Astrocyte (in vitro differentiated cells and primary cell): ENCODE results near the gene TRERF1. TPM values are rescaled to one million over a fixed set of nuclear protein-coding genes. Genes with fewer than 3 reads are reported as not detected.
A peak's percentile ranks its signal among the peaks of the same experiment; 100 is the strongest.

ENCODE experiments used
- DNase-seq: peaks from one replicate; pipeline ENCODE4 v3.0.0-alpha.2; 2010; ENCODE audit warnings: low read depth
- FAIRE-seq: peaks from 2 replicates; lab custom pipeline; 2011; peaks lifted over from hg19 to GRCh38; lab: Jason Lieb, UNC
- H2AFZ ChIP-seq: 2 replicates; pipeline ENCODE4 v1.6.0; 2012; ENCODE audit warnings: low read depth, low read length, inconsistent platforms
- H3K27ac ChIP-seq: 2 replicates; pipeline ENCODE4 v1.5.1; 2011; ENCODE audit warnings: low read depth, low read length, inconsistent platforms
- H3K27me3 ChIP-seq: 2 replicates; pipeline ENCODE4 v1.6.0; 2011; ENCODE audit warnings: low read length, inconsistent platforms; ENCODE audit not compliant: insufficient read depth
- H3K36me3 ChIP-seq: 2 replicates; pipeline ENCODE4 v1.5.1; 2011; ENCODE audit warnings: low read length, inconsistent platforms; ENCODE audit not compliant: insufficient read depth
- H3K4me1 ChIP-seq: 2 replicates; pipeline ENCODE4 v1.5.1; 2011; ENCODE audit warnings: low read length, inconsistent platforms; ENCODE audit not compliant: insufficient read depth
- H3K4me2 ChIP-seq: 2 replicates; pipeline ENCODE4 v1.6.0; 2012; ENCODE audit warnings: low read length, inconsistent platforms
- H3K4me3 ChIP-seq: 2 replicates; pipeline ENCODE4 v1.5.1; 2011; ENCODE audit warnings: low read depth, mild to moderate bottlenecking, low read length, inconsistent platforms; ENCODE audit not compliant: insufficient read depth
- H3K79me2 ChIP-seq: 2 replicates; pipeline ENCODE4 v1.6.0; 2012; ENCODE audit warnings: mild to moderate bottlenecking, low read length, inconsistent platforms; ENCODE audit not compliant: insufficient read depth
- H3K9ac ChIP-seq: 2 replicates; pipeline ENCODE4 v1.6.0; 2012; ENCODE audit warnings: mild to moderate bottlenecking, low read length, inconsistent platforms
- H3K9me3 ChIP-seq: 2 replicates; pipeline ENCODE4 v1.5.1; 2012; ENCODE audit warnings: low read depth, mild to moderate bottlenecking, low read length, inconsistent platforms; ENCODE audit not compliant: insufficient read depth
- H4K20me1 ChIP-seq: 2 replicates; pipeline ENCODE4 v1.6.0; 2012; ENCODE audit warnings: low read length, inconsistent platforms; ENCODE audit not compliant: insufficient read depth
- H3K27ac Mint-ChIP-seq: one replicate; pipeline ENCODE4 v1.8.0; 2021; ENCODE audit warnings: mild to moderate bottlenecking, mixed read lengths; ENCODE audit not compliant: unreplicated experiment
- H3K27me3 Mint-ChIP-seq: one replicate; pipeline ENCODE4 v1.8.0; 2021; ENCODE audit warnings: low read depth, mixed read lengths; ENCODE audit not compliant: unreplicated experiment
- H3K36me3 Mint-ChIP-seq: one replicate; pipeline ENCODE4 v1.8.0; 2021; ENCODE audit warnings: low read depth, mixed read lengths; ENCODE audit not compliant: unreplicated experiment
- H3K4me1 Mint-ChIP-seq: one replicate; pipeline ENCODE4 v1.8.0; 2021; ENCODE audit warnings: low read depth, mixed read lengths; ENCODE audit not compliant: unreplicated experiment
- H3K4me3 Mint-ChIP-seq: one replicate; pipeline ENCODE4 v1.8.0; 2021; ENCODE audit warnings: mild to moderate bottlenecking, moderate library complexity, mixed read lengths; ENCODE audit not compliant: unreplicated experiment
- H3K9me3 Mint-ChIP-seq: one replicate; pipeline ENCODE4 v1.8.0; 2021; ENCODE audit warnings: mild to moderate bottlenecking, mixed read lengths; ENCODE audit not compliant: unreplicated experiment
- EZH2 ChIP-seq: IDR thresholded peaks from 2 replicates; pipeline ENCODE4 v1.6.1; 2012; ENCODE audit warnings: mild to moderate bottlenecking, low read length, inconsistent platforms; ENCODE audit not compliant: insufficient read depth
- total RNA-seq: library from RNA; stranded (reverse); gene quantifications from 2 replicates; pipeline ENCODE4 v1.2.1, GENCODE V29; 2021
- TF ChIP-seq, protein P1 (sequence below): IDR thresholded peaks from 2 replicates; pipeline ENCODE4 v1.5.1; 2011; ENCODE audit warnings: low read depth, mild to moderate bottlenecking, inconsistent platforms, low read length, moderate library complexity; ENCODE audit not compliant: insufficient read depth

Gene TRERF1
- total RNA-seq, 1 donor from 2014 or later = 8.6 TPM

DNA sequence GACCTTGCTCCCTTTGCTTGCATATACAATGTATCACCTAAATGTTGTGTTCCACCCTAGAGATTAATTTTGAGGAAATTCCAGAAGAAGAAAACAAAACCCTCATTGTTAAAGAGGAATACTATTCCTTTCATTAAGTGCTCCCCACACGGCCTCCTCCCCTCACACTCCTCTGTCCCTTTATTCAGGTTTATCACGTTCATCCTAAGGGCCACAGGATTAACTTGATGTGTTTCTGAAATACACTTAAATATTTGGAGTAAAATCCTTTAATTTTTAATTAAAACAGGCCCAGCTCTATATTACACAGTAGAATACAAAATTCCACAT lies 144.6 kb downstream of the TRERF1 start:
- Mint-ChIP-seq H3K4me3 (no peak overlapping the region), H3K36me3 (peaks cover 12% of the 10 kb centered on the region), H3K27me3 (no peaks in the 10 kb centered on the region), H3K4me1 (peaks cover 7% of the 10 kb centered on the region), H3K9me3 (peaks cover 2% of the 10 kb centered on the region), H3K27ac (no peak overlapping the region)
- H3K79me2 ChIP-seq = peaks cover 4% of the 10 kb centered on the region
- H3K27ac ChIP-seq = no peak overlapping the region
- H3K36me3 ChIP-seq = no peaks in the 10 kb centered on the region
- no peaks in the 10 kb centered on the region for H3K4me1 ChIP-seq
- H3K9ac ChIP-seq = no peak overlapping the region
- no peak overlapping the region for H3K4me3 ChIP-seq
- no peaks in the 10 kb centered on the region for H3K9me3 ChIP-seq
- H3K27me3 ChIP-seq = no peaks in the 10 kb centered on the region
- no peak overlapping the region for H3K4me2 ChIP-seq
- DNase-seq (no peak), FAIRE-seq (no peak)
- peaks cover 5% of the 10 kb centered on the region for H4K20me1 ChIP-seq
- TF ChIP-seq, protein P1, sequence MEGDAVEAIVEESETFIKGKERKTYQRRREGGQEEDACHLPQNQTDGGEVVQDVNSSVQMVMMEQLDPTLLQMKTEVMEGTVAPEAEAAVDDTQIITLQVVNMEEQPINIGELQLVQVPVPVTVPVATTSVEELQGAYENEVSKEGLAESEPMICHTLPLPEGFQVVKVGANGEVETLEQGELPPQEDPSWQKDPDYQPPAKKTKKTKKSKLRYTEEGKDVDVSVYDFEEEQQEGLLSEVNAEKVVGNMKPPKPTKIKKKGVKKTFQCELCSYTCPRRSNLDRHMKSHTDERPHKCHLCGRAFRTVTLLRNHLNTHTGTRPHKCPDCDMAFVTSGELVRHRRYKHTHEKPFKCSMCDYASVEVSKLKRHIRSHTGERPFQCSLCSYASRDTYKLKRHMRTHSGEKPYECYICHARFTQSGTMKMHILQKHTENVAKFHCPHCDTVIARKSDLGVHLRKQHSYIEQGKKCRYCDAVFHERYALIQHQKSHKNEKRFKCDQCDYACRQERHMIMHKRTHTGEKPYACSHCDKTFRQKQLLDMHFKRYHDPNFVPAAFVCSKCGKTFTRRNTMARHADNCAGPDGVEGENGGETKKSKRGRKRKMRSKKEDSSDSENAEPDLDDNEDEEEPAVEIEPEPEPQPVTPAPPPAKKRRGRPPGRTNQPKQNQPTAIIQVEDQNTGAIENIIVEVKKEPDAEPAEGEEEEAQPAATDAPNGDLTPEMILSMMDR = no peak
- no peak for TF ChIP-seq EZH2
- H2AFZ ChIP-seq = no peak overlapping the region

DNA sequence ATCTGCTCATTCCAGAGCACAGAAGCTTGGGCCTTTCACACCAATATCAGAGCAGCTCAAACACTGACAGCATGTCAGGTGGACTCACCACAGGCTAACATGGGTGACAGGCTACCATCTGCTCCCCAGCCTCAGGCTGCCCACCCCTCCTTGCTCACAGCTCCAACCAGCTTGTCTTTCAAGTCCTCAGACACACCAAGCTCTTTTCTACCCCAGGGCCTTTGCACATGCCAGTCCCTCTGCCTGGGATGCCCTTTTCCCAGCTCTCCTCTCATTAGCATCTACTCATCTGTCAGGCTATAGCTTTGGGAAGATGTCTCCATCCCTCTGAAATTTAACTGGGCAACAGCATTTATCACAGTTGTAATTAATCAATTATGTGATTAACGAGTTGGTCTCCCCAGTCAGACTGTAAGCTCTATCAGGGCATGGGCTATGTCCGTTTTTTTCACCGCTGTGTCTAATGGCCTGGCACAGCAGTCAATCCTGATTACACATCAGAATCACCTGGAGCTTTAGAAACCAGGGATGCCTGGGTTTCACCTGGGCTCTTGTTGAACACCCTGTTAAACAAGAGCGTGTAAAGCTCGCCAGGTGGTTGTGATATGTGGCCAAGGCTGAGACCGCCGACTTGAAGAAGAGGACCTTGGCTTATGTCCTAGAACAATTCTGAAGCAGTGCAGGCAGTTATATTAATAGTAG lies 145.1 kb downstream of the TRERF1 start:
- H3K27ac ChIP-seq = no peak overlapping the region
- no peaks in the 10 kb centered on the region for H3K4me1 ChIP-seq
- H3K4me3 ChIP-seq = no peak overlapping the region
- H2AFZ ChIP-seq = no peak overlapping the region
- H3K36me3 ChIP-seq = no peaks in the 10 kb centered on the region
- H3K79me2 ChIP-seq = peaks cover 4% of the 10 kb centered on the region
- Mint-ChIP-seq H3K27ac (no peak overlapping the region), H3K4me1 (peaks cover 7% of the 10 kb centered on the region), H3K9me3 (peaks cover 2% of the 10 kb centered on the region), H3K36me3 (peaks cover 9% of the 10 kb centered on the region), H3K27me3 (no peaks in the 10 kb centered on the region), H3K4me3 (no peak overlapping the region)
- no peak overlapping the region for H3K9ac ChIP-seq
- H3K27me3 ChIP-seq = no peaks in the 10 kb centered on the region
- TF ChIP-seq, protein P1 = no peak
- TF ChIP-seq EZH2 = no peak
- no peak overlapping the region for H3K4me2 ChIP-seq
- no peak for DNase-seq
- peaks cover 5% of the 10 kb centered on the region for H4K20me1 ChIP-seq
- H3K9me3 ChIP-seq = no peaks in the 10 kb centered on the region
- no peak for FAIRE-seq

DNA sequence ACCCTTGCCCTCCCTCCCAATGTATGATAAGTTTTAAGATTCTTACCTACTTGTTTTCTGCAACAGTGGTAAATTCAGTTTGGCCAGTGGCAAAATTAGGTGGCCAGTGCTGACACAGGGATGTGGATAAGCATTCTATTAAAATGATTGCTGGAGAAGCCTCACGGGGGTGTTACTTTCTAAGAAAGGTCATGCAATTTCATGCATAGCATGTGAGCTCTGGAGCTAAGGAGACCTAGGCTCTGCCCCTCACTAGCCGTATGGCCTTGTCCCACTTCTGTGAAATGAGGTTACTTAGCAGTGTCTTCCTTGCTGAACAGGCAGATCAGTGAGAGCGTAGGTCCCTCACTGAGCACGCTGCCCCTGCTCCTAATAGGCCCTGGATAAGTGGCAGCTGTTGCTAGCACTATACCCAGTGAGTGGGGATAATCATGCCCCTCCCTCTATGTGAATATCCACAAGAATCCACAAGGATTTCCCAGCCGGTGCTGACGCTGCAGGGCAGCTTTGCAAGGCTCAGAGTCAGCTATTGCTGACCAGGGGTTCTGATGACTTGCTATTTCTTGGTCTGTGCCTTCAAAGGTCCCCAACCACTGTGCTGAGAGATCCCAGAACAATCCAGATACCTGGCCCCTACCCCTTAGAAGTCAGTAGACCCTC lies 147.5 kb downstream of the TRERF1 start:
- H3K27ac ChIP-seq = no peak overlapping the region
- H3K4me2 ChIP-seq = no peak overlapping the region

More for the DNA sequence above, 147.5 kb downstream of the TRERF1 start:
- Histone ChIP-seq H4K20me1 (peaks cover 5% of the 10 kb centered on the region), H3K9me3 (no peaks in the 10 kb centered on the region), H3K79me2 (peaks cover 4% of the 10 kb centered on the region), H3K9ac (no peak overlapping the region), H3K4me3 (no peak overlapping the region), H3K36me3 (no peaks in the 10 kb centered on the region), H3K4me1 (no peaks in the 10 kb centered on the region), H2AFZ (no peak overlapping the region), H3K27me3 (no peaks in the 10 kb centered on the region)
- no peaks in the 10 kb centered on the region for H3K27me3 Mint-ChIP-seq
- H3K9me3 Mint-ChIP-seq = no peaks in the 10 kb centered on the region
- DNase-seq (no peak), FAIRE-seq (no peak)
- H3K27ac Mint-ChIP-seq = peak overlapping the region; percentile 56
- H3K36me3 Mint-ChIP-seq = peaks cover 8% of the 10 kb centered on the region
- no peak overlapping the region for H3K4me3 Mint-ChIP-seq
- H3K4me1 Mint-ChIP-seq = peaks cover 10% of the 10 kb centered on the region
- TF ChIP-seq, protein P1 = no peak
- TF ChIP-seq EZH2 = no peak
